ENCODE data around the gene CACNA1B.

CACNA1B gene

GRCh38 chr9:138053321-138053868 lies 175.8 kb downstream of the CACNA1B start:
- no peak for DNase-seq (ENCODE audit: low spot score)

- no peak for DNase-seq (ENCODE audit: low spot score)
Observed at GRCh38 chr9:138053996-138054752, 176.6 kb downstream of the CACNA1B start.

- no peak for DNase-seq (ENCODE audit: low spot score)
Observed at GRCh38 chr9:138057726-138058125, 180.1 kb downstream of the CACNA1B start.

GRCh38 chr9:138058181-138058580 lies 180.6 kb downstream of the CACNA1B start:
- no peak for DNase-seq (ENCODE audit: low spot score)

GRCh38 chr9:138059196-138059595 lies 181.6 kb downstream of the CACNA1B start:
- DNase-seq (ENCODE audit: low spot score): no peak

GRCh38 chr9:138060365-138060764 lies 182.8 kb downstream of the CACNA1B start:
- no peak for DNase-seq (ENCODE audit: low spot score)

- DNase-seq (ENCODE audit: low spot score): no peak
Observed at GRCh38 chr9:138060881-138061280, 183.3 kb downstream of the CACNA1B start.

- no peak for DNase-seq (ENCODE audit: low spot score)
Observed at GRCh38 chr9:138061631-138062030, 184.0 kb downstream of the CACNA1B start.

GRCh38 chr9:138062196-138062595 lies 184.6 kb downstream of the CACNA1B start:
- DNase-seq (ENCODE audit: low spot score): no peak

- DNase-seq (ENCODE audit: low spot score): no peak
Observed at GRCh38 chr9:138063033-138063432, 185.5 kb downstream of the CACNA1B start.

GRCh38 chr9:138063785-138064184 lies 186.2 kb downstream of the CACNA1B start:
- no peak for DNase-seq (ENCODE audit: low spot score)

- DNase-seq (ENCODE audit: low spot score): no peak
Observed at GRCh38 chr9:138064547-138064946, 187.0 kb downstream of the CACNA1B start.

GRCh38 chr9:138065287-138065686 lies 187.7 kb downstream of the CACNA1B start:
- no peak for DNase-seq (ENCODE audit: low spot score)

- no peak for DNase-seq (ENCODE audit: low spot score)
Observed at GRCh38 chr9:138066049-138066448, 188.5 kb downstream of the CACNA1B start.

- no peak for DNase-seq (ENCODE audit: low spot score)
Observed at GRCh38 chr9:138067613-138068367, 190.2 kb downstream of the CACNA1B start.

- DNase-seq (ENCODE audit: low spot score): no peak
Observed at GRCh38 chr9:138068601-138069035, 191.0 kb downstream of the CACNA1B start.

GRCh38 chr9:138069731-138070456 lies 192.3 kb downstream of the CACNA1B start:
- DNase-seq (ENCODE audit: low spot score): no peak

GRCh38 chr9:138070815-138071214 lies 193.2 kb downstream of the CACNA1B start:
- DNase-seq (ENCODE audit: low spot score): no peak

GRCh38 chr9:138071292-138071691 lies 193.7 kb downstream of the CACNA1B start:
- DNase-seq (ENCODE audit: low spot score): no peak

GRCh38 chr9:138071731-138072130 lies 194.1 kb downstream of the CACNA1B start:
- no peak for DNase-seq (ENCODE audit: low spot score)

- DNase-seq (ENCODE audit: low spot score): no peak
Observed at GRCh38 chr9:138072161-138072842, 194.7 kb downstream of the CACNA1B start.

GRCh38 chr9:138072897-138073296 lies 195.3 kb downstream of the CACNA1B start:
- DNase-seq (ENCODE audit: low spot score): no peak
